ENCODE results near the gene COL16A1.

DNA sequence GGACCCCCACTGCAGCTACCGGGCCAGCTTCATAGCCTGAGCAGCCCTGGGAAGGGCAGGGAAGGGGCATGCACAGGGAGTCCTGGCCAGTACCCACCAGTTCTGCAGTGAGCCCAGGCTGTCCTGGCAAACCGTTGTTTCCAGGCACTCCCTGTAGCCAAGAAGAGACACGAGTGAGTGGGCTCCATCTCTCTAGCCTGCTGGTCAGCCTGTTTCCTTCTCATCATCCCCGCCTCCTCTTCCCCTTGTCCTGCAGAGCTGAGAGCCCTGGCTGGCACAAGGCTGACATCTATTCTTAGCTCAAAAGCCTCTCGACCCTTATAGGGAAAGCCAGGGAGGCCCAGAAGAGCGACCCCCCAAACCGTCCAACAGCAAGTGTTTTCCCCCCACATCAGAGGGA lies 28.7 kb downstream of the COL16A1 start:
- TF ChIP-seq, protein P1, sequence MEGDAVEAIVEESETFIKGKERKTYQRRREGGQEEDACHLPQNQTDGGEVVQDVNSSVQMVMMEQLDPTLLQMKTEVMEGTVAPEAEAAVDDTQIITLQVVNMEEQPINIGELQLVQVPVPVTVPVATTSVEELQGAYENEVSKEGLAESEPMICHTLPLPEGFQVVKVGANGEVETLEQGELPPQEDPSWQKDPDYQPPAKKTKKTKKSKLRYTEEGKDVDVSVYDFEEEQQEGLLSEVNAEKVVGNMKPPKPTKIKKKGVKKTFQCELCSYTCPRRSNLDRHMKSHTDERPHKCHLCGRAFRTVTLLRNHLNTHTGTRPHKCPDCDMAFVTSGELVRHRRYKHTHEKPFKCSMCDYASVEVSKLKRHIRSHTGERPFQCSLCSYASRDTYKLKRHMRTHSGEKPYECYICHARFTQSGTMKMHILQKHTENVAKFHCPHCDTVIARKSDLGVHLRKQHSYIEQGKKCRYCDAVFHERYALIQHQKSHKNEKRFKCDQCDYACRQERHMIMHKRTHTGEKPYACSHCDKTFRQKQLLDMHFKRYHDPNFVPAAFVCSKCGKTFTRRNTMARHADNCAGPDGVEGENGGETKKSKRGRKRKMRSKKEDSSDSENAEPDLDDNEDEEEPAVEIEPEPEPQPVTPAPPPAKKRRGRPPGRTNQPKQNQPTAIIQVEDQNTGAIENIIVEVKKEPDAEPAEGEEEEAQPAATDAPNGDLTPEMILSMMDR (IDR thresholded peaks at IDR 0.05) = no peak
- TF ChIP-seq POLR2A (IDR thresholded peaks at IDR 0.05) (no peak), POLR2AphosphoS5 (IDR thresholded peaks at IDR 0.05) (no peak)
